NK-92 treated with Interleukin-12 subunit alpha and Interleukin-12 subunit beta, amount 100 ng/mL, for 24 hours (cell line): ENCODE data around the gene TPSG1.

Experiments used
- DNase-seq: peaks from one replicate; lab custom pipeline; 2025; lab: John Stamatoyannopoulos, UW

The TPSG1 gene

GRCh38 chr16:1176280-1176897 is 48.7 kb downstream of the TPSG1 start:
- DNase-seq: no peak

- no peak for DNase-seq
These were observed 49.3 kb downstream of the TPSG1 start for GRCh38 chr16:1175566-1176279.

- no peak for DNase-seq
These were observed 50.4 kb downstream of the TPSG1 start for GRCh38 chr16:1174477-1175357.

GRCh38 chr16:1173788-1174451 is 51.1 kb downstream of the TPSG1 start:
- no peak for DNase-seq

- no peak for DNase-seq
These were observed 52.4 kb downstream of the TPSG1 start for GRCh38 chr16:1172651-1173050.

- DNase-seq: no peak
These were observed 53.1 kb downstream of the TPSG1 start for GRCh38 chr16:1171854-1172428.
